Measurements from ENCODE around the gene GREM1. TPM values are rescaled to one million over a fixed set of nuclear protein-coding genes. Genes with fewer than 3 reads are reported as not detected.

The GREM1 gene
- total RNA-seq, 3 donors from 2014 or later (not counting 1 experiment from before 2014, with no cell fraction given), result not detected

DNA sequence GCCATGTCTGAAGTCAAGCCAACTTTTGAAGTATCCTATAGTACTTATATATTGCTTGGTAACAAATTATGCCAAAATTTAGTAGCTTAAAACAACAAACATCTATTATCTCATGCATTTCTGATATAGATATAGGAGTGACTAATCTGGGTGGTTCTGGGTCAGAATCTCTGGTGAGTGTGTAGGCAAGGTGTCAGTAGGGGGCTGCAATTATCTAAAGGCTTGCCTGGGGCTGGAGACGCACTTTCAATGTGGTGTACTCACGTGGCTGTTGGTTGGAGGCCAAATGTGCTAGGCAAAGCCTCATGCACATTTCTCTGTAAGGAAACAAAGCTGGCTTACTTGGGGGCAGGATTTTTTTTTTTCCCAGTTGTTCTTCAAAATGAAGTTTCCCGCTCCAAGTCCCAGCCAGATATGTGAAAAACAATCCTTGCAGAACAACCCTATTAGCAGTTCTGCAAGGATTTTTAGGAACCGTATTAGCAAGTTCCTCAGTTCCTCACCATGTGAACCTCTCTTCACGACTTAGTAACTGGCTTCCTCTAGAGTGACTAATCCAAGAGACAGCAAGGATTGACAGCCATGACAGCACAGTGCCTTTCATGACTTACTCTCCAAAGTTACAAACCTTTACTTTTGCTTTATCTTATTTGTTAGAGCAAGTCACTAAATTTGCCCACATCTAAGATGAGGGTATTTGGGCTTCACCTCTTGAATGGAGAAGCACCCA is 25.8 kb downstream of the GREM1 start:
- H3K4me3 Mint-ChIP-seq, result no peak overlapping the region
- no peaks in the 10 kb centered on the region for H3K4me1 Mint-ChIP-seq
- WGBS (ENCODE audit: insufficient coverage), result 77% methylated on average over 4 of the region's 5 CpGs
- H3K27ac ChIP-seq (ENCODE audit: low read length), result no peak overlapping the region
- no peaks in the 10 kb centered on the region for H3K9me3 ChIP-seq (ENCODE audit: control insufficient read depth, insufficient read depth, low read length)
- H3K4me3 ChIP-seq (ENCODE audit: low read length), result no peak overlapping the region
- H3K4me1 ChIP-seq (ENCODE audit: control insufficient read depth, insufficient read depth, low read length), result no peaks in the 10 kb centered on the region
- no peaks in the 10 kb centered on the region for H3K36me3 Mint-ChIP-seq
- intact Hi-C loops (cut with micrococcal nuclease), result no loop called here
- DNase-seq (no peak), ATAC-seq (no peak)
- no peaks in the 10 kb centered on the region for H3K27me3 ChIP-seq (ENCODE audit: control insufficient read depth, insufficient read depth, low read length)
- peaks cover 9 to 56% of the 10 kb centered on the region in 2 donors for H3K27me3 Mint-ChIP-seq (ENCODE audit: low read depth in 2 of 2)
- no peaks in the 10 kb centered on the region for H3K9me3 Mint-ChIP-seq
- H3K36me3 ChIP-seq (ENCODE audit: control insufficient read depth, insufficient read depth, low read length), result no peaks in the 10 kb centered on the region
- no peak for TF ChIP-seq CTCF (IDR thresholded peaks at IDR 0.05)
- no peak overlapping the region for H3K27ac Mint-ChIP-seq

DNA sequence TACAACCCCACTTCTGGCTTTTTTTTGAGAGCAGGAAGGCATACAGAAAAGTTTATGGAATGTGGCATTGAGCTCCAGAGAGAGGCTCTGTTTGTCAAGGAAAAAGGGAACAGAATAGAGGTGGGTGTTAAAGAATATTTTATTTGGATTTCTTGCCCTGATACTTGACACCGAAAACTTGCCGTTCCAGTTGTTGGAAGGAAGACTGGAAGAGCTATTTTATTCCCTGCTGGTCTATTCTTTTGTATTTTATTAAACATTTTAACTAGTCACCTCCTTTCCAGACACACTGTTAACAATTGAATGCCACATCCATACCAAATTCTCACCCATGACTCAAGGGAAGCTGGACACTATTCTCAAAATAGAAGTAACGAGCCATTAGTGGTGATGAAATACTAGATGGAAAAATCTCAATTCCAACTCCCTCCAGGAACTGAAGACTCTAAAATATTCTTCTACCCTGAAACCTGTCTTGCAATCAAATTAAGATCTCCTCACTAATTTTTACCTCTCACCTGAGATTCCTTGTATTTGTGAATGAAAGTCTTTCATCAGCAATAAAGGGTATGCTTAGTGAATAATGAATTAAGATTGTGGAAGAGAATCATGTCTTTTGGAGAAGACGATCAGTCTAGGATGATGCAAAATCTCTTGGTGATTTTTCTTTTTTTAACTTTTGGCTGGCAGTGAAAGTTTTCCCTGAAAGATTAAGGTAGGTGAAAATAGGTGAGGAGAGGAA is 28.5 kb downstream of the GREM1 start:
- intact Hi-C loops (cut with micrococcal nuclease), result no loop called here
- Mint-ChIP-seq H3K4me3 (no peak overlapping the region), H3K4me1 (no peaks in the 10 kb centered on the region), H3K36me3 (no peaks in the 10 kb centered on the region), H3K27ac (no peak overlapping the region), H3K27me3 (ENCODE audit: low read depth in 2 of 2) (peaks cover 2 to 47% of the 10 kb centered on the region in 2 donors), H3K9me3 (no peaks in the 10 kb centered on the region)
- H3K4me1 ChIP-seq (ENCODE audit: control insufficient read depth, insufficient read depth, low read length), result no peaks in the 10 kb centered on the region
- no peaks in the 10 kb centered on the region for H3K9me3 ChIP-seq (ENCODE audit: control insufficient read depth, insufficient read depth, low read length)
- no peaks in the 10 kb centered on the region for H3K36me3 ChIP-seq (ENCODE audit: control insufficient read depth, insufficient read depth, low read length)
- no peak overlapping the region for H3K27ac ChIP-seq (ENCODE audit: low read length)
- DNase-seq (no peak), ATAC-seq (no peak)
- H3K4me3 ChIP-seq (ENCODE audit: low read length), result no peak overlapping the region
- H3K27me3 ChIP-seq (ENCODE audit: control insufficient read depth, insufficient read depth, low read length), result no peaks in the 10 kb centered on the region
- TF ChIP-seq CTCF (IDR thresholded peaks at IDR 0.05), result no peak
- 88% methylated on average over 1 of the region's 4 CpGs for WGBS (ENCODE audit: insufficient coverage)

GRCh38 chr15:32747921-32748342 is 30.1 kb downstream of the GREM1 start:
- H3K27ac Mint-ChIP-seq, result no peak overlapping the region
- no peak overlapping the region for H3K27ac ChIP-seq (ENCODE audit: low read length)

More at GRCh38 chr15:32747921-32748342, 30.1 kb downstream of the GREM1 start:
- H3K4me1 ChIP-seq (ENCODE audit: control insufficient read depth, insufficient read depth, low read length), result no peaks in the 10 kb centered on the region
- Mint-ChIP-seq H3K4me3 (no peak overlapping the region), H3K27me3 (ENCODE audit: low read depth in 2 of 2) (peaks cover 4 to 42% of the 10 kb centered on the region in 2 donors), H3K4me1 (no peaks in the 10 kb centered on the region), H3K36me3 (no peaks in the 10 kb centered on the region), H3K9me3 (no peaks in the 10 kb centered on the region)
- WGBS (ENCODE audit: insufficient coverage), result 88% methylated on average over 4 of the region's 4 CpGs
- H3K4me3 ChIP-seq (ENCODE audit: low read length), result no peak overlapping the region
- no peaks in the 10 kb centered on the region for H3K9me3 ChIP-seq (ENCODE audit: control insufficient read depth, insufficient read depth, low read length)
- intact Hi-C loops (cut with micrococcal nuclease), result no loop called here
- no peaks in the 10 kb centered on the region for H3K36me3 ChIP-seq (ENCODE audit: control insufficient read depth, insufficient read depth, low read length)
- no peak for TF ChIP-seq CTCF (IDR thresholded peaks at IDR 0.05)
- no peaks in the 10 kb centered on the region for H3K27me3 ChIP-seq (ENCODE audit: control insufficient read depth, insufficient read depth, low read length)
- DNase-seq (no peak), ATAC-seq (no peak)

All from natural killer cell (primary cell).